Measurements from ENCODE around the gene ZNF296.

Gene ZNF296

GRCh38 chr19:45047188-45047797, 29.0 kb downstream of the ZNF296 start:
- no peak overlapping the region for H3K27ac ChIP-seq
- peaks cover 57% of the 10 kb centered on the region for H3K36me3 ChIP-seq
- no peak for DNase-seq
- H3K27me3 ChIP-seq (ENCODE audit: insufficient read depth, low read depth, severe bottlenecking), result no peaks in the 10 kb centered on the region
- no peak for TF ChIP-seq CTCF (IDR thresholded peaks at IDR 0.05; ENCODE audit: low read depth, low read length)
- no peaks in the 10 kb centered on the region for H3K9me3 ChIP-seq (ENCODE audit: severe bottlenecking)
- H3K4me3 ChIP-seq (ENCODE audit: low read depth, low read length), result no peak overlapping the region

DNA sequence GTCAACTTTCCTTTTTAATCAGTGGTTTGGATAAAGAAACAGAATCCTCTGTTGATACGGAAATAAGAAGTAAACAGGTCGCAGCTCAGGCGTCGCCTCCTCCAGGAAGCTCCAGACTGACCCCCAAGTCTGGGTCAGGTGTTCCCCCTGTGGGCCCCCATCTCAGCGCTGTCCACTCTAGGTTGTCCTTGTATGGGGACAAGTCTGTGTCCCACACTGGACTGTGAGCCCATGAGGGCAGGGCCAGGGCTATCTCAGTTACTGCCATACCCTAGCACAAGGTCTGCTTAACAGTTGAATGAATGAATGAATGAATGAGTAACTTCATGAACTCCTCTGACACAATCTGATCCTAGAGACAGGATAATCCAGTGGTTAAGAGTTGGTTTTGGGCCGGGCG, 29.9 kb downstream of the ZNF296 start:
- no peaks in the 10 kb centered on the region for H3K9me3 ChIP-seq (ENCODE audit: severe bottlenecking)
- no peak for DNase-seq
- no peaks in the 10 kb centered on the region for H3K27me3 ChIP-seq (ENCODE audit: insufficient read depth, low read depth, severe bottlenecking)
- no peak overlapping the region for H3K4me3 ChIP-seq (ENCODE audit: low read depth, low read length)
- TF ChIP-seq CTCF (IDR thresholded peaks at IDR 0.05; ENCODE audit: low read depth, low read length), result no peak
- H3K27ac ChIP-seq, result no peak overlapping the region
- H3K36me3 ChIP-seq, result peaks cover 56% of the 10 kb centered on the region

DNA sequence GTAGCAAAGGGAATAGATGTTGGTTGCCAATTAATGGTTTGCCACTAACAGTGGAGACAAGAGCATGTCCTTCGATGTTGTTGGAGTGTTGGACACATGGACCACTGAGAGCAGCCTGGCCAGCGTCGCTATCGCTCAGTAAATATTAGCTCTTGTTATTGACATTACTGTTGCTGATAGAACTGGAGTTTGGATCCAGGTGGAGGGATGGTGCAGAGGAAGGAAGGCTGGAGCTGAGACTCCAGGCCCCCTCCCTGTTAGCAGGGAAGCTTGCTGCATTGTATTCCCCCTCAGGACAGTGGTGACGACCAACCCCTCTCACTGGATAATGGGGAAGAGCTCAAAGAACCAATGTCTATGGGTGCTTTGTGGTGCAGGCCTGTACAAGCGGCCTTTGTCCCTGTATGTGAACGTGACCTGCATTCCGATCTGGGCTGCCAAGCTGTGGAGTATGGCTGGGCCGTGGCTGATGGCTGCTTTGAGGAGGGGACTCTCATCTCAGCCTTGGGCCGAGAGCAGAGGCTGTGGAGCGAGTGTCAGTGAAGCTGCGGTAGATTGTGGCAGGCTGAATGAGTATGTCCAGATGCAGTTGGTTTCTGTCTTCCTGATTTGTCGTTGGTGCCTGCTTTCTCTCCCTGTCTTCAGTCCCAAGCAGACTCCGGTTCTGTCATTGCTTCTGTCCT, 30.5 kb downstream of the ZNF296 start:
- peaks cover 59% of the 10 kb centered on the region for H3K36me3 ChIP-seq
- DNase-seq, result no peak

DNA sequence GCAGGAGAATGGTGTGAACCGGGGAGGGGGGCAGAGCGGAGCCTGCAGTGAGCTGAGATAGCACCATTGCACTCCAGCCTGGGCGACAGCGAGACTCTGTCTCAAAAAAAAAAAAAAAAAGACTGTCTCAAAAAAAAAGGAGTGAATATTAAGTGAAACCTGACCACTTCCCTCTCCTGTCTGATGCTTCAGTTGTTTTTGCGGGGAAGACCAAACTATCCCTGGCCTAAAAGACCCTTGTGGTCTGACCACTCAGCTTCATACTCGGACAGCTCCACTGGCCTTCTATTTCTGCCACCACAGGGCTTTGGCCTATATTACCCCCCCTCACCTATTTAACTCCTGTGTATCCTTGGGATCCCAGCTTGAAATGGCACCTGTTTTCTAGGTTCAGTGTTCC, 35.2 kb downstream of the ZNF296 start:
- H3K27ac ChIP-seq, result no peak overlapping the region
- H3K36me3 ChIP-seq, result peaks cover 61% of the 10 kb centered on the region

More for the DNA sequence above, 30.5 kb downstream of the ZNF296 start:
- H3K27me3 ChIP-seq (ENCODE audit: insufficient read depth, low read depth, severe bottlenecking), result no peaks in the 10 kb centered on the region
- H3K9me3 ChIP-seq (ENCODE audit: severe bottlenecking), result no peaks in the 10 kb centered on the region
- no peak overlapping the region for H3K4me3 ChIP-seq (ENCODE audit: low read depth, low read length)
- no peak overlapping the region for H3K27ac ChIP-seq
- TF ChIP-seq CTCF (IDR thresholded peaks at IDR 0.05; ENCODE audit: low read depth, low read length), result no peak

DNA sequence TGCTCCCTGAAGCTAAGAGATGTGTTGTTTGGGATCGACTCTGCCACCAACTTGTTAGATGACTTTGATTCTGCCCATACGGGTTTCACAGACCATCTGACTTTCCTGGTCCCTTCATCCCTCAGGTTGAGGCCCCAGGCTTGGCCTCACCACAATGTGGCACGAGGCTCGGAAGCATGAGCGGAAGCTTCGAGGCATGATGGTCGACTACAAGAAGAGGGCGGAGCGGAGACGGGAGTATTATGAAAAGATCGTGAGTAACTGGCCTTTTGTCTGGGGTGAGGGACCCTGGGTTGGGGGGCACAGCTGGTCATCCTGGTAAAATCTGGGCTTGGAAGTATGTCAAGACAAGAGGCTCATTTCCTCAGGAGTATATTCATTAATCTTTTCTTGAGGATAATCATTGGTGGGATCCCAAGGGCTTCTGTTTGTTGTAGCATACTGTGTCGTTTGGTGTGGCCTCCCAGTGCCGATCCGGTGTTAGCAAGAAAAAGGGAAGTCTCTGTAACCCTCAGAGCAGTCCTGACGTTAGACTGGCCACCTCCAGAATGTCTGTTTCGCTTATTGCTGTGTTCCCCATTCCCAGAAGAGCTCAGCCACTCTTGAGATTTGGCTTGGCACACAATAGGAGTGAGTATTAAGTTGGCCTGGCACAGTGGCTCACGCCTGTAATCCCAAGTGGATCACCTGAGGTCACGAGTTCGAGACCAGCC, 36.1 kb downstream of the ZNF296 start:
- Histone ChIP-seq H3K4me3 (ENCODE audit: low read depth, low read length) (no peak overlapping the region), H3K27ac (no peak overlapping the region), H3K36me3 (peaks cover 56% of the 10 kb centered on the region), H3K9me3 (ENCODE audit: severe bottlenecking) (no peaks in the 10 kb centered on the region), H3K27me3 (ENCODE audit: insufficient read depth, low read depth, severe bottlenecking) (no peaks in the 10 kb centered on the region)
- TF ChIP-seq CTCF (IDR thresholded peaks at IDR 0.05; ENCODE audit: low read depth, low read length), result no peak
- no peak for DNase-seq

More for the DNA sequence above, 35.2 kb downstream of the ZNF296 start:
- no peak for DNase-seq
- Histone ChIP-seq H3K9me3 (ENCODE audit: severe bottlenecking) (no peaks in the 10 kb centered on the region), H3K4me3 (ENCODE audit: low read depth, low read length) (no peak overlapping the region), H3K27me3 (ENCODE audit: insufficient read depth, low read depth, severe bottlenecking) (no peaks in the 10 kb centered on the region)
- TF ChIP-seq CTCF (IDR thresholded peaks at IDR 0.05; ENCODE audit: low read depth, low read length), result no peak

Data from WERI-Rb-1 (cell line).